LNCAP (cell line): ENCODE results near the gene ANKRD13C.

ENCODE experiments used
- TF ChIP-seq, protein P1 (sequence below): fragments of 450-650 bp; IDR thresholded peaks from 2 replicates; pipeline ENCODE4 v1.5.1; 2017; ENCODE audit warnings: mild to moderate bottlenecking

ANKRD13C gene

DNA sequence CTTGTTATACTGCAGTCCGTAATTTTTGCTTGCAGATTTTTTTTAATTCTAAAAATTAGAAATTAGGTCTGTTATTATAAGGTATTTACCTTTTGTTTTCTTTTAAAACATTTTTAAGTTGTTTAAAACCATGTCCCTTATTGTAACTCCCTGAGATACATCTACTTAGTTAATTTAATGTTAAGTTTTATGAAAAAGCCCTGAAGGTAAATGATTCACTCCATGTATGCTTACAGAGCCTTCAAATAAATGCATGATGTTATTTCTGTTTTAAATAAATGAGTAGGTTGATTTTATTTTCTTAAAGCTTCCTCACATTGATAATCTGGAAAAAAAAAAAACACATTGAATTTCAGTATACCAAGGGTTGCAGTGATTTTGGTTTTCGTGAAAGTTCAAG, 125.9 kb downstream of the ANKRD13C start:
- TF ChIP-seq, protein P1, sequence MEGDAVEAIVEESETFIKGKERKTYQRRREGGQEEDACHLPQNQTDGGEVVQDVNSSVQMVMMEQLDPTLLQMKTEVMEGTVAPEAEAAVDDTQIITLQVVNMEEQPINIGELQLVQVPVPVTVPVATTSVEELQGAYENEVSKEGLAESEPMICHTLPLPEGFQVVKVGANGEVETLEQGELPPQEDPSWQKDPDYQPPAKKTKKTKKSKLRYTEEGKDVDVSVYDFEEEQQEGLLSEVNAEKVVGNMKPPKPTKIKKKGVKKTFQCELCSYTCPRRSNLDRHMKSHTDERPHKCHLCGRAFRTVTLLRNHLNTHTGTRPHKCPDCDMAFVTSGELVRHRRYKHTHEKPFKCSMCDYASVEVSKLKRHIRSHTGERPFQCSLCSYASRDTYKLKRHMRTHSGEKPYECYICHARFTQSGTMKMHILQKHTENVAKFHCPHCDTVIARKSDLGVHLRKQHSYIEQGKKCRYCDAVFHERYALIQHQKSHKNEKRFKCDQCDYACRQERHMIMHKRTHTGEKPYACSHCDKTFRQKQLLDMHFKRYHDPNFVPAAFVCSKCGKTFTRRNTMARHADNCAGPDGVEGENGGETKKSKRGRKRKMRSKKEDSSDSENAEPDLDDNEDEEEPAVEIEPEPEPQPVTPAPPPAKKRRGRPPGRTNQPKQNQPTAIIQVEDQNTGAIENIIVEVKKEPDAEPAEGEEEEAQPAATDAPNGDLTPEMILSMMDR: no peak

DNA sequence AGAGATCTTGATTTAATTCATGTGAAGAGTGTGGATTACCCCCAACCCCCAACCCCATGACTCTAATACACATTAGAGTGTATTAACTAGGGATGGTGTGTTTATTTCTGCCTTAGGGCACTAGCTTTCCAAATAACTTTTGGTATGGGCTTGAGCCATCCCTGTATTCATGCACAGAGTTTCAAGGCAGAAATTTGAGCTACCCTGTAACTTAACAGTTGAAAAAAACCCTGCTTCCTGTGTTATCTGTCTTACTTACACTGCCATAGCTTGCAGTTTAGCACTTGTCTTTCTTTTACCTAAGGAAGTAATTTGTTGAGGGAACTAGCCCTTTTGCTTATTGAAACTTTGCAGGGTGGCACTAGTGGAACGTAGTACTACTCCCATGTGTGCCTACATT, 127.1 kb downstream of the ANKRD13C start:
- TF ChIP-seq, protein P1: no peak

DNA sequence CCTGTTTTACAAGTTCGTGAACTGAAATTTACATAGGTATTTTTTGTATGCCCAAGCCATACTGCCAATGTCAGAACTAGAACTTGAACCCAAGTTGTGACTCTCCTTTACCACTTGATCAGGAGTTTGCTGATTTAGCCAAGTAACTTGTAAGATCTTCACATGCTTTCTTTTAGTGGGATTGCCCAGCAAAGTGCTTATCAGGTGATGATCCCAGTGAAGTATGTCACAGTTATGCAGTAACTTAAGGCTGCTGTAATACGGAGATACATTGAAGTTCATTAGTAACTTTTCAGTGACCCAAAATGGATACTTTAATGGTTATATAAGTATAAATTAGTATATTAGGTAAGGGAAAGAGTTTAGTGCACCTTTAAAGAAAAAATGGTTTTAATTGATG, 129.6 kb downstream of the ANKRD13C start:
- TF ChIP-seq, protein P1: no peak

DNA sequence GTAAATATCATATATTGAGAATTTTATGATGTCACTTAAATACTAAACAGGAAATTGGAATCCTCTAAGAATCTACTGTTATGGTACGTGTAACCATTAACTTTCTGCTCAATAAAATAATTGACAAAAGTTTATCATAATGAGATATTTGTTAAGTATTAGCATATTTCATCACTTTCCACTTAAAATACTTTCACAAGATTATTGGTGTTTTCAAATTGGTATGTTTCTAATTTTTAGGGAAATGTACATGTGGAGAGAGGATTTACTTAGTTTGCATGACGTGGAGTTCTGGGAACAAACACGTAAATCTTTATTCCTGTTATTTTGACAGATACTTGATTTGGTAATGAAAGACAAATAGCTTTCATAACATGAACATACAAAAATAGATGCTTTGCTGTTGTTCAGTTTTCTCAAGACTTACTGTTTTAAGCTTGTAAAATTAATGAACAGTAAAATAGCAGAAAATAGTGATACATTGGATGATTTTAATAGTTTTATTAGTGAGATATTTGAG, 131.7 kb downstream of the ANKRD13C start:
- TF ChIP-seq, protein P1: no peak

DNA sequence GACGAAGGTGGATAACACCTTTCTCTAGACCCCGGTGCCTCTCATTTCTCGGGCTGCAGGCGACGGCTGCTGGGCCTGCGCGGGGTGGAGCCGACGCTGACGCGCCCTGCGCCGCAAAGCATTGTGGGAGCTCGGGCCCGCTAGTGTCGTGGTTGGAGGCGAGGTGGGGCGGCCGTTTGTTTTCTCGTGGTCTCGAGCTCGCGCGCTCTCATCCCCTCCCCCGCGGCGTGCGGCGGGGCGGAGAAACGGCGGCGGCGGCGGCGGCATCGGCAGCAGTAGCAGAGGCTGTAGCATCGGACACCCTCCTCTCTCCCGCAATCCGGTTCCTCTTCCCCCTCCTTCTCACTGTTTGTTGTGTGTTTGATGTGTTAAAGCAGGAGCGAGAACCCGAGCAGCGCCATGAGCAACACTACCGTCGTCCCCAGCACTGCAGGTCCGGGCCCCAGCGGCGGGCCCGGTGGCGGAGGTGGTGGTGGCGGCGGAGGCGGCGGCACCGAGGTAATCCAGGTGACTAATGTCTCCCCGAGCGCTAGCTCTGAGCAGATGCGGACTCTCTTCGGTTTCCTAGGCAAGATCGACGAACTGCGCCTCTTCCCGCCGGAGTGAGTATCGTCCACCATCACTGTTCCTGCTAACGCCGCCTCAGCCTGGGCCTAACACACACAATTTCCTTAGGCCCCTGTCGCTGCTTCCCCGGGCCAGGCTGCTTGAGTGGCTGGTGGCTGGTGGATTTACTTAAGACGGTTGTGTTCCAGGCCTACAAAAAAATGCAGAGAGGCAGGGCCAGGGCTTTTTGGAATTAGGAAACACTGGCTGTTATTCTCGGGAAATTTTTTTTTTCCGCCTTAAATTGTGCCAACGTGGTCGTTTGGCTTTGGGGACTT, 133.0 kb downstream of the ANKRD13C start, which contains the start of gene SRSF11:
TSS of gene SRSF11 (plus strand) at position 143 of the 884 bp plus-strand sequence. CDS start at position 400, 257 bp downstream.
- TF ChIP-seq, protein P1: no peak

DNA sequence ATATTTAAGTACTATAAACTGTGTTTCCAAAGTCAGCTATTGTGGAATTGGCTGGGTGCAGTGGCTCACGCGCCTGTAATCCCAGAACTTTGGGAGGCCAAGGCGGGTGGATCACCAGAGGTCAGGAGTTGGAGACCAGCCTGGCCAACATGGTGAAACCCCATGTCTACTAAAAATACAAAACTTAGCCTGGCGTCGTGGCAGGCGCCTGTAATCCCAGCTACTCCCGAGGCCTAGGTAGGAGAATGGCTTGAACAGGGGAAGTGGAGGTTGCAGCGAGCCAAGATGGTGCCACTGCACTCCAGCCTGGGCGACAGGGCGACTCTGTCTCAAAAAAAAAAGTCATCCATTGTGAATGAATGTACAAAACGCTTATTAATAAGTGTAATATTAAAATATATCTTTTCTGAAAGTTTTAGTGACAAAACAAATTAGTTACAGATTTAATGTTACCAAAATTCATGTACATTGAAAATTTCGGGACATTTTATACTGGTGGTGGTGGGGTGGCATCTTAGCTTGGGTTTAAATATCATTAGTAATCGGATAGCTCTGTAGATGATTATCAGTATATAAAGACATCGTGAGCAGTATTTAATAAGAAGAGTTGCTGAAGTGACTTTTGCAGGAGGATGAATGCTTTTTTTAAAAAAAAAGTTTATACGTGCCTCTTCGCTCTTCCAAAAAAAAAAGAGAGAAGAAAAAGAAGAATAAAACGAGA, 133.8 kb downstream of the ANKRD13C start:
- TF ChIP-seq, protein P1: no peak

DNA sequence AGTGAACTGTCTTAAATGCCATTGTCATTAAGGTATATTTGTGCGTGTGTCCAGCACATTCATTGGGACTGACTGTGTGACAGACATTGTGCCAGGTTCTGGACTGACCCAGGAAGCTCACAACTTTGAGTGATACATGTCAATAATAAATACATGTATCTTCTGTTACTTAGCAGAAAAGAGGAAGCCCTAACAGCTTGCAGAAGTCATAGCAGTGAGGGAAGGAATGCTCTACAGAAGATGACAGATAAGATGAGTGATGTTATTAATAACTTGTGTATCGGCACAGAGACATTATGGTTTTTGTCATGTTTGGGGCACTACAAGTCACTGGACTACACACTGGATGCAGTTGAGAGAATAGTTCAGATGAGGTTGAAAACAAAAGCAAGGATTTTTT, 134.5 kb downstream of the ANKRD13C start:
- TF ChIP-seq, protein P1: no peak
